Measurements from ENCODE around the gene PRKACB. TPM values are rescaled to one million over a fixed set of nuclear protein-coding genes. Genes with fewer than 3 reads are reported as not detected.

The PRKACB gene
- total RNA-seq, 4 donors from 2014 or later, result 13.3 to 75.1 (median 34.2) TPM

DNA sequence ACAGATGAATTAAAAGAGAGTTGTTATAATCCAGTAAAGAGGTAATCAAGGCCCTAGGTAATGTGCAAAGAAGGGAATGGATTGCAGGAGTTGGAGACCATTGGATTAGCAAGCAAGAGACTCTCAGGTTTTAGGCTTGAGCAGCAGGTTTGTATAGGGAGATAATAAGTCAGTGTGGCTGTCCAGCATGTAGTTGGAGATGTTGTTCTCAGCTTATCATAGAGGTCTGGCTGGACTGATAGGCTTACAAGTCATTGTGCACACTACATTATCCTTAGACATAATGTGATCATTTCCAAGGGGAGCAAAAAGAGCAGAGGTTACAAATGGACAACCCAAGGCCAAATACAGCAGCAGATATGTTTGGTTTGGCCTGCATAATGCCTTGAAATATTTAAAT, 111.5 kb downstream of the PRKACB start:
- Histone ChIP-seq H3K27ac (no peak overlapping the region), H3K4me1 (no peaks in the 10 kb centered on the region), H3K27me3 (no peaks in the 10 kb centered on the region), H3K4me3 (no peak overlapping the region), H3K9me3 (no peaks in the 10 kb centered on the region), H3K36me3 (no peaks in the 10 kb centered on the region)
- DNase-seq, result no peak
- TF ChIP-seq, protein P1, sequence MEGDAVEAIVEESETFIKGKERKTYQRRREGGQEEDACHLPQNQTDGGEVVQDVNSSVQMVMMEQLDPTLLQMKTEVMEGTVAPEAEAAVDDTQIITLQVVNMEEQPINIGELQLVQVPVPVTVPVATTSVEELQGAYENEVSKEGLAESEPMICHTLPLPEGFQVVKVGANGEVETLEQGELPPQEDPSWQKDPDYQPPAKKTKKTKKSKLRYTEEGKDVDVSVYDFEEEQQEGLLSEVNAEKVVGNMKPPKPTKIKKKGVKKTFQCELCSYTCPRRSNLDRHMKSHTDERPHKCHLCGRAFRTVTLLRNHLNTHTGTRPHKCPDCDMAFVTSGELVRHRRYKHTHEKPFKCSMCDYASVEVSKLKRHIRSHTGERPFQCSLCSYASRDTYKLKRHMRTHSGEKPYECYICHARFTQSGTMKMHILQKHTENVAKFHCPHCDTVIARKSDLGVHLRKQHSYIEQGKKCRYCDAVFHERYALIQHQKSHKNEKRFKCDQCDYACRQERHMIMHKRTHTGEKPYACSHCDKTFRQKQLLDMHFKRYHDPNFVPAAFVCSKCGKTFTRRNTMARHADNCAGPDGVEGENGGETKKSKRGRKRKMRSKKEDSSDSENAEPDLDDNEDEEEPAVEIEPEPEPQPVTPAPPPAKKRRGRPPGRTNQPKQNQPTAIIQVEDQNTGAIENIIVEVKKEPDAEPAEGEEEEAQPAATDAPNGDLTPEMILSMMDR (IDR thresholded peaks at IDR 0.05), result no peak
- TF ChIP-seq POLR2A (IDR thresholded peaks at IDR 0.05), result no peak
- intact Hi-C loops (cut with DNase I; ENCODE audit: low total_unique reads), result no loop called here

DNA sequence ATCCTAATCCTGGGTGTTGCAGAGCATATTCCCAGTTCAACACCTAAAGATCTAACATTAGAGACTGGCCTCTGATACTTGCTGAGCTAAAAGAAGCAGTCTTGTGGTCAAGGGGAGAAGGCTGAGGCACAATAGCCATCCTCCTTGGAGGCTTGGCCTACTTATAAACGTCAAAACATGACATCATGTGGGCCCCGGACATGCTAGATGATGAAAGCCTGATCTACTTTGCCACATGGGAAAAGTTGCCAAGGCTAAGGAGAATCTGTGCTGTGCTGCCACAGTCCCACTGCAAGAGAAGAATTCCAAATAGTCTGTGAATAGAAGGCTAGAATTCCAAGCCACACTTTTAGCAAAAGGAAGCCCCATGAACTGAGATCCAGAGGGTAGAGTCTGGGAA, 113.5 kb downstream of the PRKACB start:
- intact Hi-C loops (cut with DNase I; ENCODE audit: low total_unique reads), result no loop called here
- TF ChIP-seq, protein P1 (IDR thresholded peaks at IDR 0.05), result no peak
- no peak for TF ChIP-seq POLR2A (IDR thresholded peaks at IDR 0.05)
- DNase-seq, result no peak
- H3K4me1 ChIP-seq, result no peaks in the 10 kb centered on the region
- H3K27ac ChIP-seq, result no peak overlapping the region
- no peaks in the 10 kb centered on the region for H3K9me3 ChIP-seq
- H3K27me3 ChIP-seq, result no peaks in the 10 kb centered on the region
- no peaks in the 10 kb centered on the region for H3K36me3 ChIP-seq
- no peak overlapping the region for H3K4me3 ChIP-seq

DNA sequence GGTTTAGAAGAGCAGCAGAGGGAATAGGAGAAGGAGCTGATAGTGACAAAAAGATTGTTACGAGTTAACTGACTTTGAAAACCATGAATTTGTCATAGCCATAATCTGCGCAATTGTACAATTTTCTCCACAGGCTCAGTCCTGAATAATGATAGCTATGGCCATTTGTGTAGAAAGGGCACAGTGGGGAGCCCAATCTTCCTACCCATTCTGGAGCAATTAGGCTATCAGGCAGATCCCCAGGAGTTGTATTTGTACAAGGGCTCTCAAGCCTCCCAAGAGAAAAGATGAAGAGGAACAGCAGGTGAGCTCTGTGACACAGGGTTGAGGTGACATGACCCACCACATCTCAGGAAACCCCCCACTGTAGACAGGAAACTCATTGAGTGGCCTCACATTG, 115.3 kb downstream of the PRKACB start:
- Histone ChIP-seq H3K4me3 (no peak overlapping the region), H3K36me3 (no peaks in the 10 kb centered on the region), H3K27ac (no peak overlapping the region), H3K4me1 (no peaks in the 10 kb centered on the region), H3K27me3 (no peaks in the 10 kb centered on the region), H3K9me3 (no peaks in the 10 kb centered on the region)
- DNase-seq, result no peak
- no peak for TF ChIP-seq POLR2A (IDR thresholded peaks at IDR 0.05)
- TF ChIP-seq, protein P1 (IDR thresholded peaks at IDR 0.05), result no peak
- intact Hi-C loops (cut with DNase I; ENCODE audit: low total_unique reads), result no loop called here

DNA sequence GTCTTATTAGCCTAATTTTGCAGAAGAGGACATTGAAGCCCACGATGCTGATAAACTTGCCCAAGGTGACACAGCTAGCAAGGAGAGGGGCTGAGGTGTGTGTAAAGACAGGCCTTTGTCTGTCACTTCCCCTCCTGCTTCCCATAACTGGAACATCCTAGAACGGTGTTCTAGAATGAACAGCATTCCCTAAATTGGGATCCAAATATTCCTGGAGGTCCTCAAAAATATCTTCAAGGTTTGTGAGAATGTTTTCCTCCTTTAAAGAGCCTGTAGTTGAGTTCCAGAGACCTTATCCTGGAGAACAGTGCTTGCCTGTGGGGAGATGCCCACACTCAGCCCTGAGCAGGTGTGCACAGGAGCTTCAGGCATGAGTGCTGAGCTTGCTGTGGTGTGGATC, 115.9 kb downstream of the PRKACB start:
- no peak overlapping the region for H3K27ac ChIP-seq
- H3K36me3 ChIP-seq, result no peaks in the 10 kb centered on the region
- DNase-seq, result no peak
- H3K4me1 ChIP-seq, result no peaks in the 10 kb centered on the region
- intact Hi-C loops (cut with DNase I; ENCODE audit: low total_unique reads), result no loop called here
- H3K9me3 ChIP-seq, result no peaks in the 10 kb centered on the region
- no peak for TF ChIP-seq POLR2A (IDR thresholded peaks at IDR 0.05)
- TF ChIP-seq, protein P1 (IDR thresholded peaks at IDR 0.05), result no peak
- no peaks in the 10 kb centered on the region for H3K27me3 ChIP-seq
- no peak overlapping the region for H3K4me3 ChIP-seq

DNA sequence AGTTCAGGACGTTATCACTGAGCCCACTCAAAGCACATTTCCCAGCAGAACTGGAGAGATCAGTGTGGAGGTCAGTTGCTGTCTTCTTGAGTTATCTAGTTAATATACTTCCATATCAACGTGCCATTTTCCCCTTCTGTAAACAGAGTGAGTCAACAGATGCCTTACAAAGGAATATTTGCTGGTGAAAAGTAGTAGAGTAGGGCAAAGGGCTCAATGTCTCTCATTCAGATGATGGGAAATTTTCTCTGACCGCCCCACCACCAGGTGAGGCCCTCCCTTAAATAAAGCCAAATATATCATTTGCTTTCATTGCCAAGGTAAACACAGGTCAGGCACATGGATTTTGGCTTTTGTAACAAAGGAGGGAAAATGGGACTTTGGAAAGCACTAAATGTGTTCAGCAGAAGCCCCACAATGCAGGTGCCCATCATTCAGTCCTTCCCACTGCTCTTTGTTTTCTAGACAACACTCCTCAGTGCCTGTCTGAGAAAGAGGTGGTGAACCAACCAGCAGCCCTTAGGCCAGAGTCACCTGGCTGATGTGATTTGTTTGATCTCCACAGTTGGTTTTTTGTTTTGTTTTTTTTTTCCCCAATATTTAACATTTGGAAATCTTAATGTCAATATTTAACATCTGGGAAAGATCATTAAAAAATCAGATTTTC, 116.9 kb downstream of the PRKACB start:
- intact Hi-C loops (cut with DNase I; ENCODE audit: low total_unique reads), result no loop called here
- Histone ChIP-seq H3K9me3 (no peaks in the 10 kb centered on the region), H3K36me3 (no peaks in the 10 kb centered on the region), H3K27ac (no peak overlapping the region), H3K4me1 (no peaks in the 10 kb centered on the region), H3K27me3 (no peaks in the 10 kb centered on the region), H3K4me3 (no peak overlapping the region)
- TF ChIP-seq, protein P1 (IDR thresholded peaks at IDR 0.05), result no peak
- no peak for TF ChIP-seq POLR2A (IDR thresholded peaks at IDR 0.05)
- no peak for DNase-seq

Data from uterus (tissue), 4 donors.